Osteoblast (primary cell): Measurements from ENCODE around the gene SERPINB6. TPM values are rescaled to one million over a fixed set of nuclear protein-coding genes. Genes with fewer than 3 reads are reported as not detected.
A peak's percentile ranks its signal among the peaks of the same experiment; 100 is the strongest.
"Not testable (repeated sequence)": the region's sequence is repeated elsewhere in the genome, so short reads cannot be mapped to it uniquely, and the experiment has no call there.

Experiments used
- DNase-seq: peaks from one replicate; pipeline ENCODE4 v3.0.0; 2011; ENCODE audit warnings: low spot score, mixed read lengths; ENCODE audit not compliant: insufficient read length; ENCODE audit errors: missing footprints
- H2AFZ ChIP-seq: 2 replicates; pipeline ENCODE4 v1.6.0; 2011; ENCODE audit warnings: mild to moderate bottlenecking, low read length
- H3K27ac ChIP-seq: 2 replicates; pipeline ENCODE4 v1.5.1; 2011; ENCODE audit warnings: mild to moderate bottlenecking, low read depth, low read length, moderate library complexity
- H3K27me3 ChIP-seq: 2 replicates; pipeline ENCODE4 v1.6.0; 2012; ENCODE audit warnings: mild to moderate bottlenecking, control low read depth, inconsistent platforms, low read length, moderate library complexity; ENCODE audit not compliant: insufficient read depth
- H3K36me3 ChIP-seq: 2 replicates; pipeline ENCODE4 v1.5.1; 2011; ENCODE audit warnings: mild to moderate bottlenecking, low read length, control low read depth, moderate library complexity; ENCODE audit not compliant: insufficient read depth
- H3K4me1 ChIP-seq: 2 replicates; pipeline ENCODE4 v1.5.1; 2011; ENCODE audit warnings: mild to moderate bottlenecking, low read length, control low read depth, moderate library complexity; ENCODE audit not compliant: insufficient read depth
- H3K4me2 ChIP-seq: 2 replicates; pipeline ENCODE4 v1.6.0; 2011; ENCODE audit warnings: mild to moderate bottlenecking, low read length; ENCODE audit not compliant: insufficient read depth
- H3K4me3 ChIP-seq: fragments of 200-600 bp; sonication (generic); 3 replicates; pipeline ENCODE4 v1.5.1; 2012; ENCODE audit warnings: mild to moderate bottlenecking, low read length, inconsistent platforms; ENCODE audit not compliant: insufficient read depth
- H3K79me2 ChIP-seq: 2 replicates; pipeline ENCODE4 v1.6.0; 2012; ENCODE audit warnings: mild to moderate bottlenecking, low read length, control low read depth, inconsistent platforms; ENCODE audit not compliant: insufficient read depth
- H3K9me3 ChIP-seq: 2 replicates; pipeline ENCODE4 v1.5.1; 2011; ENCODE audit warnings: low read depth, low read length, control low read depth
- H4K20me1 ChIP-seq: 2 replicates; pipeline ENCODE4 v1.6.0; 2012; ENCODE audit warnings: mild to moderate bottlenecking, low read length, control low read depth; ENCODE audit not compliant: insufficient read depth
- CTCF ChIP-seq: IDR thresholded peaks from 2 replicates; pipeline ENCODE4 v1.5.1; 2011; ENCODE audit warnings: mild to moderate bottlenecking, low read depth, low read length, moderate library complexity; ENCODE audit errors: extremely low read depth
- total RNA-seq: library from RNA; depleted of rRNA; stranded (reverse); fragments of >200 nt; gene quantifications from 2 replicates; pipeline ENCODE4 v1.2.3, GENCODE V29; 2012

Gene SERPINB6
- total RNA-seq, 1 donor: 83.2 TPM

DNA sequence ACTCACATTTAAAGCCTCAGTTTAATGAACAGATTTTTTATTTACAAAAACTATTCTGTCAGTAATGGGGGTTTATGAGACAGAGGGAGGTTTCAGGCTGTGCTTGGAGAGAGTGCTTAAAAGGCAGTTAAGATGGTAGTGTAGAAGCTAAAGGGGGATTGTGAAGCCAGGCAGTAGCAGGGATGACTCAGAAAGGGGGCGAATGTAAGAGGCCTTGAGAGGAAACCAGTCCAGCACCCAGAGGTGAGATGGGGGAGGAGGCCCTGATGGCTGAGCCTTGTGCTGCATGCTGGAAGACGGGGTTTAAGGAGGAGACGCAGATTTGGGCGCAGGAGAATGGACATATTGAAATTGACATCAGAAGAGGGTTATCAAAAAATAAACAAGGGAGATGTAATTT lies 61.6 kb downstream of the SERPINB6 start:
- TF ChIP-seq CTCF: no peak

GRCh38 chr6:2909051-2909606 lies 62.2 kb downstream of the SERPINB6 start:
- H3K4me1 ChIP-seq, H3K79me2 ChIP-seq, H3K27ac ChIP-seq, DNase-seq, H4K20me1 ChIP-seq, H3K9me3 ChIP-seq, H3K4me2 ChIP-seq, H3K36me3 ChIP-seq, H2AFZ ChIP-seq, H3K27me3 ChIP-seq, H3K4me3 ChIP-seq: not testable (repeated sequence)

More for the DNA sequence above, 61.6 kb downstream of the SERPINB6 start:
- Histone ChIP-seq H3K27me3 (no peaks in the 10 kb centered on the region), H3K79me2 (no peaks in the 10 kb centered on the region), H3K4me1 (no peaks in the 10 kb centered on the region), H3K27ac (no peak overlapping the region), H4K20me1 (no peaks in the 10 kb centered on the region), H3K9me3 (no peaks in the 10 kb centered on the region), H3K4me3 (no peak overlapping the region), H3K4me2 (no peak overlapping the region), H3K36me3 (no peaks in the 10 kb centered on the region), H2AFZ (no peak overlapping the region)
- no peak for DNase-seq

DNA sequence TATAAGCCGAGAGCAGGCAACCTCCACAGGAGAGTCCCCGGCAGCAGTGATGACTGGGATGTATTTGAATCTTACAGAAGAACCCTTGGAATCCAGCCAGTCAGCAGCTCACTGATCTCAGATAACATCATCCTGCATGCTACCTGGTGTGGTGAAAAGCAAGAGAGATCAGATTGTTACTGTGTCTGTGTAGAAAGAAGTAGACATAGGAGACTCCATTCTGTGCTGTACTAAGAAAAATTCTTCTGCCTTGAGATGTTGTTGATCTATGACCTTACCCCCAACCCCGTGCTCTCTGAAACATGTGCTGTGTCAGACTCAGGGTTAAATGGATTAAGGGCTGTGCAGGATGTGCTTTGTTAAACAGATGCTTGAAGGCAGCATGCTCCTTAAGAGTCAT lies 62.9 kb downstream of the SERPINB6 start:
- H3K4me2 ChIP-seq, H3K4me1 ChIP-seq, H3K4me3 ChIP-seq, H3K27me3 ChIP-seq, H3K27ac ChIP-seq, H3K79me2 ChIP-seq, DNase-seq, H4K20me1 ChIP-seq, H3K9me3 ChIP-seq, H2AFZ ChIP-seq, H3K36me3 ChIP-seq: not testable (repeated sequence)

DNA sequence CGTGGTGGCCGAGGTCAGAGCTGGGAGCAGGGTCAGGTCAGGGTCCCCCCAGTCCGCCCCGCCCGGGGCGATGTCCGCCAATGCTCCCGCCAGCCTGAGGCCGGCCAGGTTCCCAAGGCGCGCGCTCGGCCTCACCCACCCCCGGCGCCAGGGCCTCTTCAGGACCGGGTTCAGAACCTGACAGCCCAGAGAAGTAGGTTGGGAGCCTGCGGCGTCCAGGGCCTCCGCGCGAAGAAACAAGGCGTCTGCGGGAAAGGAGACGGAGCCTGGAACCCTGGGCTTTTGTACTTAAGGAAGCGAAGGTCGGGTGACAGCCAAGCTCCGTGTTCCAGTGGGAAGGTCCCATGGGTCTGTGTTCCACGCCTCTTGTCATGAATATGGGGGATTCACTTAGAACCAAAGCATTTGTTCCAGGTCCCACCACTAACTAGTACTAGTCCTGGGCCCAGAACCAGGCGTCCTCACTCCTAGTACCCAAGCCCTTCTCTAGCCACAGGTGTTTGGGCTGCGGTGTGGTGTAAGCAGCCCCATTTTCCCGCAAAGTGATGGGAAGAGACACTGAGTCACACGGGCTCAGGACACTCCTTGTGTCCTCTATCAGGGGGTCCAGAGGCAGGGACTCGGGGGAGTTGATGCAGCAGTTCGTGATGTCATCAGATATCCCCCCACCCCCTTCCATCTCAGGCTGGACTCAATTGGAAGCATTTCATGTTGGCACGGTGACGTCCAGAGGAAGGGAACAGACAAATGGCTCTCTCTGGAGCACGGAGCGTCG lies 67.8 kb downstream of the SERPINB6 start:
- not testable (repeated sequence) for H3K27me3 ChIP-seq, H3K27ac ChIP-seq, H4K20me1 ChIP-seq, DNase-seq, H3K79me2 ChIP-seq, H3K9me3 ChIP-seq, H3K4me1 ChIP-seq, H3K36me3 ChIP-seq
- Histone ChIP-seq H3K4me3 (peak overlapping the region; percentile 74), H2AFZ (peak overlapping the region; percentile 86), H3K4me2 (peak overlapping the region; percentile 88)

GRCh38 chr6:2901645-2902502 lies 69.5 kb downstream of the SERPINB6 start:
- not testable (repeated sequence) for DNase-seq, H3K9me3 ChIP-seq, H3K36me3 ChIP-seq, H3K4me1 ChIP-seq, H3K27me3 ChIP-seq, H3K27ac ChIP-seq, H4K20me1 ChIP-seq, H3K79me2 ChIP-seq
- Histone ChIP-seq H3K4me3 (peak overlapping the region; percentile 74), H3K4me2 (peak overlapping the region; percentile 88), H2AFZ (peak overlapping the region; percentile 86)
